ENCODE data around the gene FTO.

DNA sequence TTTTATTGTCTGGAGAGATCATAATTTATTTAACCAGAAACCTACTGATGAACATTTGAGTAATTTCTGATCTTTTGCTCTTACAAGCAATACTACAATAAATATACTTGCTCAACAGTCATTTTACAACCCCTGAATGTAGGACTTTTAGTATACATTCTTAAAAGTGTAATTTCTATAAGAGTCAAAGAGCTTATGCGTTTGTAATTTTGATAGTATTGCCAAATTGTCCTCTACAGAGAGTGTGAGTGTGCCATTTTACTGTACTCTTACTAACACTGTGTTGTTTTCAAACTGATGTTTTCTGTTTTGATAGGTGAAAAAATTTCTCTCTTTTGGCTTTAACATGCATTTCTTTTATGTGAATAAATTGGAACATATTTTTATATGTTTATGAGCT, 139.1 kb downstream of the FTO start:
- TF ChIP-seq, protein P1, sequence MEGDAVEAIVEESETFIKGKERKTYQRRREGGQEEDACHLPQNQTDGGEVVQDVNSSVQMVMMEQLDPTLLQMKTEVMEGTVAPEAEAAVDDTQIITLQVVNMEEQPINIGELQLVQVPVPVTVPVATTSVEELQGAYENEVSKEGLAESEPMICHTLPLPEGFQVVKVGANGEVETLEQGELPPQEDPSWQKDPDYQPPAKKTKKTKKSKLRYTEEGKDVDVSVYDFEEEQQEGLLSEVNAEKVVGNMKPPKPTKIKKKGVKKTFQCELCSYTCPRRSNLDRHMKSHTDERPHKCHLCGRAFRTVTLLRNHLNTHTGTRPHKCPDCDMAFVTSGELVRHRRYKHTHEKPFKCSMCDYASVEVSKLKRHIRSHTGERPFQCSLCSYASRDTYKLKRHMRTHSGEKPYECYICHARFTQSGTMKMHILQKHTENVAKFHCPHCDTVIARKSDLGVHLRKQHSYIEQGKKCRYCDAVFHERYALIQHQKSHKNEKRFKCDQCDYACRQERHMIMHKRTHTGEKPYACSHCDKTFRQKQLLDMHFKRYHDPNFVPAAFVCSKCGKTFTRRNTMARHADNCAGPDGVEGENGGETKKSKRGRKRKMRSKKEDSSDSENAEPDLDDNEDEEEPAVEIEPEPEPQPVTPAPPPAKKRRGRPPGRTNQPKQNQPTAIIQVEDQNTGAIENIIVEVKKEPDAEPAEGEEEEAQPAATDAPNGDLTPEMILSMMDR (conservative IDR thresholded peaks at IDR 0.05 in 1 of 2, IDR thresholded peaks at IDR 0.05 in 1 of 2; ENCODE audit: extremely low read depth in 1 of 2, insufficient read depth in 1 of 2, low read depth in 1 of 2, low read length in 2 of 2), result no peak
- TF ChIP-seq EZH2 (IDR thresholded peaks at IDR 0.05; ENCODE audit: borderline replicate concordance, low read length), result no peak

All from mammary epithelial cell (primary cell).